ENCODE results near the gene RARG. TPM values are rescaled to one million over a fixed set of nuclear protein-coding genes. Genes with fewer than 3 reads are reported as not detected.

Gene RARG
- total RNA-seq, 1 donor from 2014 or later, result 21.7 TPM

DNA sequence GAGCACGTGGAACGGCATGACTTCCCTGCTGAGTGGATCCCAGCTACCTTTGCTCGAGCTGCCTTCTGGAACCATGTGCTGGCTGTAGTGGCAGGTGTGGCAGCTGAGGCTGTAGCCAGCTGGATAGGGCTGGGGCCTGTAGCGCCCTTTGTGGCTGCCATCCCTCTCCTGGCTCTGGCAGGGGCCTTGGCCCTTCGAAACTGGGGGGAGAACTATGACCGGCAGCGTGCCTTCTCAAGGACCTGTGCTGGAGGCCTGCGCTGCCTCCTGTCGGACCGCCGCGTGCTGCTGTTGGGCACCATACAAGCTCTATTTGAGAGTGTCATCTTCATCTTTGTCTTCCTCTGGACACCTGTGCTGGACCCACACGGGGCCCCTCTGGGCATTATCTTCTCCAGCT, 21.3 kb upstream of the RARG start:
- Mint-ChIP-seq H3K36me3 (ENCODE audit: low read depth) (peaks cover 2% of the 10 kb centered on the region), H3K27ac (ENCODE audit: unreplicated experiment) (no peak overlapping the region), H3K27me3 (ENCODE audit: low read depth) (no peaks in the 10 kb centered on the region), H3K9me3 (ENCODE audit: low read depth) (no peaks in the 10 kb centered on the region), H3K4me1 (ENCODE audit: low read depth) (peaks cover 26% of the 10 kb centered on the region), H3K4me3 (ENCODE audit: unreplicated experiment) (peak overlapping the region; percentile 98)
- DNase-seq (ENCODE audit: low spot score), result no peak
- TF ChIP-seq, protein P1, sequence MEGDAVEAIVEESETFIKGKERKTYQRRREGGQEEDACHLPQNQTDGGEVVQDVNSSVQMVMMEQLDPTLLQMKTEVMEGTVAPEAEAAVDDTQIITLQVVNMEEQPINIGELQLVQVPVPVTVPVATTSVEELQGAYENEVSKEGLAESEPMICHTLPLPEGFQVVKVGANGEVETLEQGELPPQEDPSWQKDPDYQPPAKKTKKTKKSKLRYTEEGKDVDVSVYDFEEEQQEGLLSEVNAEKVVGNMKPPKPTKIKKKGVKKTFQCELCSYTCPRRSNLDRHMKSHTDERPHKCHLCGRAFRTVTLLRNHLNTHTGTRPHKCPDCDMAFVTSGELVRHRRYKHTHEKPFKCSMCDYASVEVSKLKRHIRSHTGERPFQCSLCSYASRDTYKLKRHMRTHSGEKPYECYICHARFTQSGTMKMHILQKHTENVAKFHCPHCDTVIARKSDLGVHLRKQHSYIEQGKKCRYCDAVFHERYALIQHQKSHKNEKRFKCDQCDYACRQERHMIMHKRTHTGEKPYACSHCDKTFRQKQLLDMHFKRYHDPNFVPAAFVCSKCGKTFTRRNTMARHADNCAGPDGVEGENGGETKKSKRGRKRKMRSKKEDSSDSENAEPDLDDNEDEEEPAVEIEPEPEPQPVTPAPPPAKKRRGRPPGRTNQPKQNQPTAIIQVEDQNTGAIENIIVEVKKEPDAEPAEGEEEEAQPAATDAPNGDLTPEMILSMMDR (IDR thresholded peaks at IDR 0.05), result no peak

DNA sequence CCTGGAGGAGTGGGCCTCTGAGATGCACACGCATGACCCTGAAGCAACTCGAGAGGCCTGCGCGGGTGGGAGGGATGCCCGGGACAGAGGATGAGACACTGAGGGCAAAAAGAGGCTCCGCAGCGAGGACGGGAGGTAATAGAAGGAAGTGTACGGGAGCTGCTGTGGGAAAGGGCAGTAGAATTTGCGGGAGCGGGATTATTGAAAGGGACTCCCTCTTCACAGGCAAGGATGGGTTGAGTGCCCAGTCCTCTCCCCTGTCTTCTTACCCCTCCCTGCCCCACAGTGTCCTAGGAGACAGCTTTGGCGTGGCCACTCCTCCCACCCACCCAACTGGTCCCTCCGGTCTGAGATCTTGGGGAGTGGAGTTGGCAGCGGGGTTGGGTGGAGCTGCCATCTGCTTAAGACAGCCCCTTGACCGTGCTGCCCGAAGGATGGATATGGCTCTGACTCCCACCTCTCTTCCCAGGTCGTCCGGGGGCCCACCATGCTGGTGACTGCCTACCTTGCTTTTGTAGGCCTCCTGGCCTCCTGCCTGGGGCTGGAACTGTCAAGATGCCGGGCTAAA, 20.4 kb upstream of the RARG start:
- Mint-ChIP-seq H3K27me3 (ENCODE audit: low read depth) (no peaks in the 10 kb centered on the region), H3K4me3 (ENCODE audit: unreplicated experiment) (peak overlapping the region; percentile 98), H3K9me3 (ENCODE audit: low read depth) (no peaks in the 10 kb centered on the region), H3K27ac (ENCODE audit: unreplicated experiment) (peak overlapping the region; percentile 92), H3K4me1 (ENCODE audit: low read depth) (peaks cover 26% of the 10 kb centered on the region), H3K36me3 (ENCODE audit: low read depth) (peaks cover 2% of the 10 kb centered on the region)
- TF ChIP-seq, protein P1 (IDR thresholded peaks at IDR 0.05), result peak; percentile 58
- DNase-seq (ENCODE audit: low spot score), result no peak

DNA sequence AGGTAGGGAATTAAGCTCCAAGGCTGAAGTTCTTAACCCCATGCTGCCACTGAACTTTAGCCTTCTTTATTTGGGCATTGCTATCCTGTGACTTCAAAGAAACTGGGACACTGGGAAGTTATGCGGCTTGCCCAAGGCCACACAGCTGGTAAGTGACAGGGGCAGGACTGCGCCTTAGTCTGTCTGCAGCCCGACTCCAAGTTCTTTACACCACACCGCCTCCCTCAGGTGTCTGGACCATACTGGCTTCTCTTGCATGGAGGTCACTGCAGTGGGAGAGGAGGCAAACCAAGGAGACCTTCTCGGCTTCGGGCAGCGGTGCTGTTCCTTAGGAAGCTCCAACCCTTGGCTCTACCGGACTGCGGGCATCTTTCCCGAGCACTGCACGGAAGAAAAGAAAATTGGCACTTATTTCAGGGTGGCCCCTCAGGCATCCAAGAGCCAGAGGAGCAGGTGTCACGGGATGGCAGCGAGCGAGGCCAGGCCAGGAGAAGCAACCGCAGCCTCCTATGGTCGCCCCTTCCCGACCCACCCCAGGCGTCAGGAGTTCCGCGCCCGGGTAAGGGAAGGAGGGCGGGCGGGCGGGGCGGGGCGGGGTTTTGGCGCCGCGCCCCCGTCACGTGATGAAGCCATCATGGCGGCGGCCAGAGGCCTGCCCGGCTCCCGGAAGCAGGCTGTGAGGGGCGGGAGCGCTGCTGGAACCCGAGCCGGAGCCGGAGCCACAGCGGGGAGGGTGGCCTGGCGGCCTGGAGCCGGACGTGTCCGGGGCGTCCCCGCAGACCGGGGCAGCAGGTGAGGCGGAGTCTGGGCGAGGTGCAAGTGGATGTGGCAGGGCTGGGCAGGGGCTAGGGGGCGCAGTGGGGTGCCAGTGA, 19.7 kb upstream of the RARG start:
- TF ChIP-seq, protein P1 (IDR thresholded peaks at IDR 0.05), result peak; percentile 65
- peaks cover 2% of the 10 kb centered on the region for H3K36me3 Mint-ChIP-seq (ENCODE audit: low read depth)
- peaks cover 26% of the 10 kb centered on the region for H3K4me1 Mint-ChIP-seq (ENCODE audit: low read depth)
- no peak for DNase-seq (ENCODE audit: low spot score)
- H3K27ac Mint-ChIP-seq (ENCODE audit: unreplicated experiment), result peak overlapping the region; percentile 95
- H3K9me3 Mint-ChIP-seq (ENCODE audit: low read depth), result no peaks in the 10 kb centered on the region
- H3K27me3 Mint-ChIP-seq (ENCODE audit: low read depth), result no peaks in the 10 kb centered on the region
- H3K4me3 Mint-ChIP-seq (ENCODE audit: unreplicated experiment), result peak overlapping the region; percentile 98

DNA sequence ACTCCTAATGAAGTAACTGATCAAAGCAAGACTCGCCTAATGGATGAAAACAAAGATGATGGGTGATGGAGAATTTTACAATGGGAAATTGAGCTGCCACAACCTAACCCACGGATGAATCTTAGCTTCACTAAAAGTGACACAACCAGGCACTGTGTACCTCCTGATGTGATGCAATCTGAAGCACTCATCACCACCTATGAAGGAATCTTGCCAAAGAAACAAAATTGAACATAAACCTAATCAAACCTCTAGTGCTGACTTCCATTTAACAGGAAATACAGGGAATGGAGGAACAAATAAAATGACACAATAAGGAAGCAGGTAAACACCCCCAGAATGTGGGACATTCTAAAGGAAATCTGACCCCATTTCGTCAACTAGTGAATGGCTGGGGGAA, 13.3 kb upstream of the RARG start:
- Mint-ChIP-seq H3K27ac (ENCODE audit: unreplicated experiment) (no peak overlapping the region), H3K27me3 (ENCODE audit: low read depth) (peaks cover 24% of the 10 kb centered on the region), H3K36me3 (ENCODE audit: low read depth) (peaks cover 1% of the 10 kb centered on the region), H3K9me3 (ENCODE audit: low read depth) (no peaks in the 10 kb centered on the region), H3K4me3 (ENCODE audit: unreplicated experiment) (no peak overlapping the region), H3K4me1 (ENCODE audit: low read depth) (no peaks in the 10 kb centered on the region)
- DNase-seq (ENCODE audit: low spot score), result no peak
- TF ChIP-seq, protein P1 (IDR thresholded peaks at IDR 0.05), result no peak

DNA sequence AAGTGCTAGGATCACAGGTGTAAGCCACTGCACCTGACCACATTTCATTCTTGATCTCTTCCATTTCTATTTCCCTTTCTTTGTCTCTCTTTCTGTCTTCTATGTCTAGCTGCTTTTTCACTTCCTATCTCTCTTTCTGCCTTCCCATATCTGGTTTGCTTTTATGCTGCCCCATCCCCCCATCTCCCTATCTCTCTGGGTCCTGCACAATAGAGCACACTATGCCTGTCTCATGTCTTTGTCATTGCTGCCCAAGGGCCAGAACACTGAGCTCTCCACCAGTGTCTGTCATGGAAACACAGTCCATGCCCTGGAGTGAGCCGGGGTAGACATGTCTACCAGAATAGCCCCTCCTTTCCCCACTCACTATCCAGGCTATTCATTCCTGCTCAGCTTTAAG, 12.3 kb upstream of the RARG start:
- Mint-ChIP-seq H3K9me3 (ENCODE audit: low read depth) (no peaks in the 10 kb centered on the region), H3K36me3 (ENCODE audit: low read depth) (peaks cover 1% of the 10 kb centered on the region), H3K27me3 (ENCODE audit: low read depth) (peaks cover 24% of the 10 kb centered on the region), H3K27ac (ENCODE audit: unreplicated experiment) (no peak overlapping the region), H3K4me3 (ENCODE audit: unreplicated experiment) (no peak overlapping the region), H3K4me1 (ENCODE audit: low read depth) (no peaks in the 10 kb centered on the region)
- TF ChIP-seq, protein P1 (IDR thresholded peaks at IDR 0.05), result no peak
- no peak for DNase-seq (ENCODE audit: low spot score)

All from chondrocyte (in vitro differentiated cells).